ENCODE data around the gene PAIP1. TPM values are rescaled to one million over a fixed set of nuclear protein-coding genes. Genes with fewer than 3 reads are reported as not detected.

The PAIP1 gene
- polyA plus RNA-seq, 3 donors, result 31.4 to 49.2 (median 41.0) TPM

GRCh38 chr5:43555895-43556606 is 826 bp downstream of the PAIP1 start:
- peaks cover 1 to 2% of the 10 kb centered on the region in 2 donors for H3K36me3 Mint-ChIP-seq
- H3K27ac Mint-ChIP-seq, result peak overlapping the region; percentile 81 to 93 (median 91)
- TF ChIP-seq CTCF (IDR thresholded peaks at IDR 0.05), result no peak
- WGBS (ENCODE audit: insufficient coverage), result 0% methylated on average over 40 of the region's 44 CpGs
- H3K9me3 Mint-ChIP-seq, result no peaks in the 10 kb centered on the region
- DNase-seq, result peak; percentile 2 to 31 (median 10)
- H3K27me3 Mint-ChIP-seq (ENCODE audit: low read depth in 3 of 3), result peaks cover 0 to 7% (median 3%) of the 10 kb centered on the region in 3 donors
- H3K4me1 Mint-ChIP-seq, result peaks cover 19% of the 10 kb centered on the region
- H3K4me3 ChIP-seq (replicated peaks in 1 of 3; ENCODE audit: low read depth in 2 of 3, low read length in 3 of 3), result peak overlapping the region; percentile 69 to 95 (median 91)
- H3K9ac ChIP-seq (ENCODE audit: insufficient read depth, low read length, poor library complexity, severe bottlenecking), result peak overlapping the region; percentile 95
- intact Hi-C loops (cut with micrococcal nuclease), result loop anchor here (5.0 kb wide), 2 partner anchors 46 to 74 kb away; partner anchors contain the start of genes NNT (in 1 of the 2) and TMEM267 (in 1 of the 2)
- peaks cover 13 to 36% of the 10 kb centered on the region in 2 donors for H3K36me3 ChIP-seq (replicated peaks in 1 of 2; ENCODE audit: control insufficient read depth in 1 of 2, insufficient read depth in 2 of 2, low read length in 2 of 2)
- H4K20me1 ChIP-seq (ENCODE audit: insufficient read depth, low read length), result peaks cover 38% of the 10 kb centered on the region
- no peaks in the 10 kb centered on the region for H3K9me3 ChIP-seq (replicated peaks in 1 of 2; ENCODE audit: control insufficient read depth in 1 of 2, insufficient read depth in 1 of 2, low read length in 2 of 2)
- peaks cover 0 to 2% of the 10 kb centered on the region in 2 donors for H3K27me3 ChIP-seq (ENCODE audit: control insufficient read depth in 2 of 2, insufficient read depth in 2 of 2, low read length in 2 of 2)
- H3K79me2 ChIP-seq (ENCODE audit: insufficient read depth, low read length), result peaks cover 56% of the 10 kb centered on the region
- H3K4me2 ChIP-seq (replicated peaks; ENCODE audit: extremely low read depth, low read length, poor library complexity, severe bottlenecking), result peak overlapping the region; percentile 96
- H2AFZ ChIP-seq (ENCODE audit: insufficient read depth, low read depth, low read length, poor library complexity, severe bottlenecking), result peak overlapping the region; percentile 95
- peak overlapping the region; percentile 90 to 93 for H3K4me3 Mint-ChIP-seq
- H3K4me1 ChIP-seq (ENCODE audit: control insufficient read depth in 1 of 2, insufficient read depth in 2 of 2, low read length in 2 of 2), result peaks cover 12 to 28% of the 10 kb centered on the region in 2 donors
- H3K27ac ChIP-seq (ENCODE audit: low read depth in 1 of 2, low read length in 2 of 2), result peak overlapping the region; percentile 67 to 89

- intact Hi-C loops (cut with micrococcal nuclease), result no loop called here
- Mint-ChIP-seq H3K9me3 (no peaks in the 10 kb centered on the region), H3K36me3 (peaks cover 5 to 8% of the 10 kb centered on the region in 2 donors), H3K27me3 (ENCODE audit: low read depth in 3 of 3) (peaks cover 0 to 2% (median 2%) of the 10 kb centered on the region in 3 donors), H3K4me3 (no peak overlapping the region), H3K27ac (no peak overlapping the region), H3K4me1 (peaks cover 22% of the 10 kb centered on the region)
- H4K20me1 ChIP-seq (ENCODE audit: insufficient read depth, low read length), result peaks cover 51% of the 10 kb centered on the region
- H3K9ac ChIP-seq (ENCODE audit: insufficient read depth, low read length, poor library complexity, severe bottlenecking), result peak overlapping the region; percentile 9
- no peak overlapping the region for H3K4me2 ChIP-seq (replicated peaks; ENCODE audit: extremely low read depth, low read length, poor library complexity, severe bottlenecking)
- peaks cover 12 to 28% of the 10 kb centered on the region in 2 donors for H3K4me1 ChIP-seq (ENCODE audit: control insufficient read depth in 1 of 2, insufficient read depth in 2 of 2, low read length in 2 of 2)
- peaks cover 69% of the 10 kb centered on the region for H3K79me2 ChIP-seq (ENCODE audit: insufficient read depth, low read length)
- H3K36me3 ChIP-seq (replicated peaks in 1 of 2; ENCODE audit: control insufficient read depth in 1 of 2, insufficient read depth in 2 of 2, low read length in 2 of 2), result peaks cover 21 to 50% of the 10 kb centered on the region in 2 donors
- TF ChIP-seq CTCF (IDR thresholded peaks at IDR 0.05), result no peak
- H3K9me3 ChIP-seq (replicated peaks in 1 of 2; ENCODE audit: control insufficient read depth in 1 of 2, insufficient read depth in 1 of 2, low read length in 2 of 2), result no peaks in the 10 kb centered on the region
- no peak overlapping the region for H2AFZ ChIP-seq (ENCODE audit: insufficient read depth, low read depth, low read length, poor library complexity, severe bottlenecking)
- 100% methylated on average over 1 of the region's 1 CpG for WGBS (ENCODE audit: insufficient coverage)
- no peak overlapping the region for H3K4me3 ChIP-seq (replicated peaks in 1 of 3; ENCODE audit: low read depth in 2 of 3, low read length in 3 of 3)
- H3K27me3 ChIP-seq (ENCODE audit: control insufficient read depth in 2 of 2, insufficient read depth in 2 of 2, low read length in 2 of 2), result peaks cover 0 to 2% of the 10 kb centered on the region in 2 donors
- DNase-seq, result no peak
- no peak overlapping the region for H3K27ac ChIP-seq (ENCODE audit: low read depth in 1 of 2, low read length in 2 of 2)
Observed at GRCh38 chr5:43554497-43554896, 2.4 kb downstream of the PAIP1 start.
